K562 (cell line): ENCODE results near the gene RMND5A. TPM values are rescaled to one million over a fixed set of nuclear protein-coding genes. Genes with fewer than 3 reads are reported as not detected.

Experiments
- ARID1B ChIP-seq: fragments of 450-650 bp; IDR thresholded peaks from 2 replicates; pipeline ENCODE4 v1.6.1; 2016; ENCODE audit warnings: antibody characterized with exemption, mild to moderate bottlenecking, inconsistent platforms
- C11orf30 ChIP-seq: fragments of 450-650 bp; IDR thresholded peaks from 2 replicates; pipeline ENCODE4 v1.6.1; 2016; ENCODE audit warnings: low read depth, mild to moderate bottlenecking
- CREBBP ChIP-seq: IDR thresholded peaks from one replicate; pipeline ENCODE4 v1.6.1; 2012; ENCODE audit warnings: low read depth, mild to moderate bottlenecking, control low read depth, inconsistent platforms, low read length
- CSDE1 ChIP-seq, 2 experiments: fragments of 450-650 bp; IDR thresholded peaks; 2 replicates each; pipeline ENCODE4 v1.6.1; 2016; ENCODE audit warnings: mild to moderate bottlenecking in 1 of 2
- CTBP1 ChIP-seq: fragments of 450-650 bp; IDR thresholded peaks from 2 replicates; pipeline ENCODE4 v1.6.1; 2016; ENCODE audit warnings: borderline replicate concordance
- DIDO1 ChIP-seq: fragments of 450-650 bp; IDR thresholded peaks from 2 replicates; pipeline ENCODE4 v1.6.1; 2016; ENCODE audit warnings: low read depth, missing biosample characterization, missing genetic modification characterization
- FOXP1 ChIP-seq: sonication (generic); formaldehyde crosslinking; IDR thresholded peaks from 2 replicates; pipeline ENCODE4 v1.8.0; 2022; ENCODE audit warnings: mild to moderate bottlenecking, missing genetic modification reagents
- FUS ChIP-seq: fragments of 200-400 bp; formaldehyde crosslinking; optimal IDR thresholded peaks from 2 replicates; pipeline ENCODE3; 2017; ENCODE audit warnings: low read depth, low read length
- GTF2A2 ChIP-seq: IDR thresholded peaks from 2 replicates; pipeline ENCODE4 v1.6.1; 2016; ENCODE audit warnings: mild to moderate bottlenecking, missing genetic modification characterization, missing compliant biosample characterization
- HSF4 ChIP-seq: fragments of 250-450 bp; sonication (Bioruptor Pico); IDR thresholded peaks from 2 replicates; pipeline ENCODE4 v2.1.2; 2022; ENCODE audit warnings: mild to moderate bottlenecking, moderate library complexity, borderline replicate concordance
- LCOR ChIP-seq: sonication (generic); formaldehyde crosslinking; IDR thresholded peaks from 2 replicates; pipeline ENCODE4 v1.8.0; 2022; ENCODE audit warnings: mild to moderate bottlenecking, missing genetic modification reagents
- MAFF ChIP-seq: IDR thresholded peaks from 2 replicates; pipeline ENCODE4 v1.6.1; 2012; ENCODE audit warnings: low read length, improper control_type of control experiment
- SAFB2 ChIP-seq: fragments of 200-400 bp; formaldehyde crosslinking; IDR thresholded peaks from 2 replicates; pipeline ENCODE4 v1.6.1; 2018; ENCODE audit warnings: borderline replicate concordance, low read length, low read depth, moderate library complexity; ENCODE audit not compliant: severe bottlenecking
- TRIM28 ChIP-seq: fragments of 450-650 bp; IDR thresholded peaks from 2 replicates; pipeline ENCODE4 v1.6.1; 2017
- ZNF140 ChIP-seq: fragments of 250-450 bp; sonication (Bioruptor Pico); IDR thresholded peaks from 2 replicates; pipeline ENCODE4 v1.8.0; 2021; ENCODE audit warnings: moderate library complexity, mild to moderate bottlenecking, inconsistent platforms
- ZNF445 ChIP-seq: fragments of 250-450 bp; sonication (Bioruptor Pico); IDR thresholded peaks from 2 replicates; pipeline ENCODE4 v1.4.0; 2020; ENCODE audit warnings: low read depth, mild to moderate bottlenecking, moderate library complexity
- polyA plus RNA-seq, 8 experiments: library from polyadenylated mRNA; depleted of rRNA in 4 of 8; stranded (reverse) in 5 of 8; unstranded in 3 of 8; fragments of >200 nt; fragmentation: Nextera tagmentation in 2 of 8; fragmentation: Illumina TruSeq in 1 of 8; extraction: Ambion mirVana in 2 of 8; extraction: Trizol in 1 of 8; gene quantifications; 2 replicates each; pipeline versions ENCODE4 v1.2.1 to v1.2.3, GENCODE V29; 2011 to 2014; ENCODE audit warnings: inconsistent platforms in 1 of 8, missing spikeins in 1 of 8
- total RNA-seq, 7 experiments: library from RNA; depleted of rRNA in 6 of 7; stranded (reverse); fragments of >200 nt in 6 of 7; fragmentation: Illumina TruSeq in 2 of 7; extraction: Trizol in 2 of 7; gene quantifications; 2 replicates each; pipeline versions ENCODE4 v1.2.1 to v1.2.3, GENCODE V29; 2011 to 2021; ENCODE audit warnings: low replicate concordance in 1 of 7
- TF ChIP-seq, protein P1 (sequence below): fragments of 450-650 bp; IDR thresholded peaks from 2 replicates; pipeline ENCODE4 v1.6.1; 2017; ENCODE audit warnings: mild to moderate bottlenecking, moderate library complexity
- TF ChIP-seq, protein P2 (sequence below): fragments of 150-350 bp; conservative IDR thresholded peaks from 2 replicates; pipeline ENCODE4 v1.6.1; 2014; ENCODE audit warnings: low read length
- TF ChIP-seq, protein P3 (sequence below): IDR thresholded peaks from 2 replicates; pipeline ENCODE4 v1.6.1; 2012; ENCODE audit warnings: low read depth, low read length, improper control_type of control experiment, borderline replicate concordance
- TF ChIP-seq, protein P4 (sequence below): sonication (generic); formaldehyde crosslinking; IDR thresholded peaks from 2 replicates; pipeline ENCODE4 v1.8.0; 2022; ENCODE audit warnings: mild to moderate bottlenecking, missing genetic modification reagents

RMND5A gene
- total and polyA plus RNA-seq, 9 of the 15 experiments (the other 6 are each of a cell fraction or from before 2014, with no cell fraction given), result 13.2 to 43.5 (median 34.1) TPM

DNA sequence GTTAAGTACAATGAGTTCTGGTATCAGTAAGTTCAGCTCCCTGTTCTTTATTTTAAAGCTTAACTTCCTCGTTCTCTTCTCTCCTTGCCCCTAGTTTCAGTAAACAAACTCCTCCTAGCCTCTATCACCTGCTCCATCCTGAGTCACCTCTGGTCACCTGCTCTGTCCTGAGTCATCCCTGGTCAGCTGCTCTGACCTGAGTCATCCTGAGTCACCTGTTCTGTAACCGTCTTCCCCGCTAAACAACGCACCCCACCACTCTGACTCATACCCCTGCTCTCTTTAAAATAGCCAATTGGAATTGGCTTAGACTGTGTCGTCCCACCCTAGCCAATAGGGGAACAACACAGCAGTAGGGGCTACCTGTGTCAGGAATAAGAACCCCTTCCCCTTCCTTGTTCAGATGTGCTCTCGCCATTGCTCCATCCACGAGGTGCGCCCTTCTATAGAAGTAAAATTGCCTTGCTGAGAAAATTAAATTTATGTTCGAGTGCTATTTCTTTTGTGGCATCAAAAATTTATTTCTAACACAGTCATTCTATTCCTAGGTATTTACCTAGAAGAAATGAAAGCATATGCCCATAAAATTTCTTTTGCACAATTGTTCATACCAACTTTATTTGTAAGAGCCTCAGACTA lies 24.9 kb upstream of the RMND5A start (continued):
- TF ChIP-seq CREBBP (no peak), CTBP1 (0 out of 2 replicates have a peak, but pooled peaks have one; percentile 37), ZNF445 (CRISPR knock-in tag) (no peak), FOXP1 (CRISPR knock-in tag) (no peak), ZNF140 (CRISPR knock-in tag) (no peak), TRIM28 (peak; percentile 75; the same call in 1 of the 2 replicates), LCOR (no peak), DIDO1 (tag) (no peak), CSDE1 (IDR thresholded peaks at IDR 0.05) (no peak), MAFF (no peak), GTF2A2 (tag) (no peak), C11orf30 (peak; percentile 69), ARID1B (peak; percentile 64), SAFB2 (no peak), HSF4 (CRISPR knock-in tag) (no peak), FUS (no peak)
- TF ChIP-seq, protein P1, sequence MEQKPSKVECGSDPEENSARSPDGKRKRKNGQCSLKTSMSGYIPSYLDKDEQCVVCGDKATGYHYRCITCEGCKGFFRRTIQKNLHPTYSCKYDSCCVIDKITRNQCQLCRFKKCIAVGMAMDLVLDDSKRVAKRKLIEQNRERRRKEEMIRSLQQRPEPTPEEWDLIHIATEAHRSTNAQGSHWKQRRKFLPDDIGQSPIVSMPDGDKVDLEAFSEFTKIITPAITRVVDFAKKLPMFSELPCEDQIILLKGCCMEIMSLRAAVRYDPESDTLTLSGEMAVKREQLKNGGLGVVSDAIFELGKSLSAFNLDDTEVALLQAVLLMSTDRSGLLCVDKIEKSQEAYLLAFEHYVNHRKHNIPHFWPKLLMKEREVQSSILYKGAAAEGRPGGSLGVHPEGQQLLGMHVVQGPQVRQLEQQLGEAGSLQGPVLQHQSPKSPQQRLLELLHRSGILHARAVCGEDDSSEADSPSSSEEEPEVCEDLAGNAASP, result no peak
- TF ChIP-seq, protein P2, sequence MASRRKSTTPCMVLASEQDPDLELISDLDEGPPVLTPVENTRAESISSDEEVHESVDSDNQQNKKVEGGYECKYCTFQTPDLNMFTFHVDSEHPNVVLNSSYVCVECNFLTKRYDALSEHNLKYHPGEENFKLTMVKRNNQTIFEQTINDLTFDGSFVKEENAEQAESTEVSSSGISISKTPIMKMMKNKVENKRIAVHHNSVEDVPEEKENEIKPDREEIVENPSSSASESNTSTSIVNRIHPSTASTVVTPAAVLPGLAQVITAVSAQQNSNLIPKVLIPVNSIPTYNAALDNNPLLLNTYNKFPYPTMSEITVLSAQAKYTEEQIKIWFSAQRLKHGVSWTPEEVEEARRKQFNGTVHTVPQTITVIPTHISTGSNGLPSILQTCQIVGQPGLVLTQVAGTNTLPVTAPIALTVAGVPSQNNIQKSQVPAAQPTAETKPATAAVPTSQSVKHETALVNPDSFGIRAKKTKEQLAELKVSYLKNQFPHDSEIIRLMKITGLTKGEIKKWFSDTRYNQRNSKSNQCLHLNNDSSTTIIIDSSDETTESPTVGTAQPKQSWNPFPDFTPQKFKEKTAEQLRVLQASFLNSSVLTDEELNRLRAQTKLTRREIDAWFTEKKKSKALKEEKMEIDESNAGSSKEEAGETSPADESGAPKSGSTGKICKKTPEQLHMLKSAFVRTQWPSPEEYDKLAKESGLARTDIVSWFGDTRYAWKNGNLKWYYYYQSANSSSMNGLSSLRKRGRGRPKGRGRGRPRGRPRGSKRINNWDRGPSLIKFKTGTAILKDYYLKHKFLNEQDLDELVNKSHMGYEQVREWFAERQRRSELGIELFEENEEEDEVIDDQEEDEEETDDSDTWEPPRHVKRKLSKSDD, result no peak
- TF ChIP-seq, protein P3, sequence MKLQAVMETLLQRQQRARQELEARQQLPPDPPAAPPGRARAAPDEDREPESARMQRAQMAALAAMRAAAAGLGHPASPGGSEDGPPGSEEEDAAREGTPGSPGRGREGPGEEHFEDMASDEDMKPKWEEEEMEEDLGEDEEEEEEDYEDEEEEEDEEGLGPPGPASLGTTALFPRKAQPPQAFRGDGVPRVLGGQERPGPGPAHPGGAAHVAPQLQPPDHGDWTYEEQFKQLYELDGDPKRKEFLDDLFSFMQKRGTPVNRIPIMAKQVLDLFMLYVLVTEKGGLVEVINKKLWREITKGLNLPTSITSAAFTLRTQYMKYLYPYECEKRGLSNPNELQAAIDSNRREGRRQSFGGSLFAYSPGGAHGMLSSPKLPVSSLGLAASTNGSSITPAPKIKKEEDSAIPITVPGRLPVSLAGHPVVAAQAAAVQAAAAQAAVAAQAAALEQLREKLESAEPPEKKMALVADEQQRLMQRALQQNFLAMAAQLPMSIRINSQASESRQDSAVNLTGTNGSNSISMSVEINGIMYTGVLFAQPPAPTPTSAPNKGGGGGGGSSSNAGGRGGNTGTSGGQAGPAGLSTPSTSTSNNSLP, result no peak
- TF ChIP-seq, protein P4, sequence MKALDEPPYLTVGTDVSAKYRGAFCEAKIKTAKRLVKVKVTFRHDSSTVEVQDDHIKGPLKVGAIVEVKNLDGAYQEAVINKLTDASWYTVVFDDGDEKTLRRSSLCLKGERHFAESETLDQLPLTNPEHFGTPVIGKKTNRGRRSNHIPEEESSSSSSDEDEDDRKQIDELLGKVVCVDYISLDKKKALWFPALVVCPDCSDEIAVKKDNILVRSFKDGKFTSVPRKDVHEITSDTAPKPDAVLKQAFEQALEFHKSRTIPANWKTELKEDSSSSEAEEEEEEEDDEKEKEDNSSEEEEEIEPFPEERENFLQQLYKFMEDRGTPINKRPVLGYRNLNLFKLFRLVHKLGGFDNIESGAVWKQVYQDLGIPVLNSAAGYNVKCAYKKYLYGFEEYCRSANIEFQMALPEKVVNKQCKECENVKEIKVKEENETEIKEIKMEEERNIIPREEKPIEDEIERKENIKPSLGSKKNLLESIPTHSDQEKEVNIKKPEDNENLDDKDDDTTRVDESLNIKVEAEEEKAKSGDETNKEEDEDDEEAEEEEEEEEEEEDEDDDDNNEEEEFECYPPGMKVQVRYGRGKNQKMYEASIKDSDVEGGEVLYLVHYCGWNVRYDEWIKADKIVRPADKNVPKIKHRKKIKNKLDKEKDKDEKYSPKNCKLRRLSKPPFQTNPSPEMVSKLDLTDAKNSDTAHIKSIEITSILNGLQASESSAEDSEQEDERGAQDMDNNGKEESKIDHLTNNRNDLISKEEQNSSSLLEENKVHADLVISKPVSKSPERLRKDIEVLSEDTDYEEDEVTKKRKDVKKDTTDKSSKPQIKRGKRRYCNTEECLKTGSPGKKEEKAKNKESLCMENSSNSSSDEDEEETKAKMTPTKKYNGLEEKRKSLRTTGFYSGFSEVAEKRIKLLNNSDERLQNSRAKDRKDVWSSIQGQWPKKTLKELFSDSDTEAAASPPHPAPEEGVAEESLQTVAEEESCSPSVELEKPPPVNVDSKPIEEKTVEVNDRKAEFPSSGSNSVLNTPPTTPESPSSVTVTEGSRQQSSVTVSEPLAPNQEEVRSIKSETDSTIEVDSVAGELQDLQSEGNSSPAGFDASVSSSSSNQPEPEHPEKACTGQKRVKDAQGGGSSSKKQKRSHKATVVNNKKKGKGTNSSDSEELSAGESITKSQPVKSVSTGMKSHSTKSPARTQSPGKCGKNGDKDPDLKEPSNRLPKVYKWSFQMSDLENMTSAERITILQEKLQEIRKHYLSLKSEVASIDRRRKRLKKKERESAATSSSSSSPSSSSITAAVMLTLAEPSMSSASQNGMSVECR (CRISPR knock-in tag), result no peak
